CD14-positive monocyte (primary cell): ENCODE results near the gene VWA7. TPM values are rescaled to one million over a fixed set of nuclear protein-coding genes. Genes with fewer than 3 reads are reported as not detected.
A peak's percentile ranks its signal among the peaks of the same experiment; 100 is the strongest.

ENCODE experiments used
- DNase-seq, 3 donors: peaks; one replicate each; pipeline ENCODE4 v3.0.0-alpha.2; 2011 to 2022
- H2AFZ ChIP-seq: 2 replicates; pipeline ENCODE4 v1.6.0; 2012; ENCODE audit warnings: mild to moderate bottlenecking, low read depth, low read length, inconsistent platforms; ENCODE audit not compliant: insufficient read depth, poor library complexity, severe bottlenecking
- H3K27ac ChIP-seq, 2 donors: 1 replicate in 1 of 2; 2 replicates in 1 of 2; pipeline ENCODE4 v1.5.1; 2012 to 2013; ENCODE audit warnings: low read length in 2 of 2, control low read depth in 1 of 2, inconsistent platforms in 1 of 2, low read depth in 1 of 2, mild to moderate bottlenecking in 1 of 2
- H3K27me3 ChIP-seq, 2 donors: one replicate each; pipeline versions ENCODE4 v1.6.0 to v1.6.1; 2011 to 2013; ENCODE audit warnings: low read length in 2 of 2; ENCODE audit not compliant: control insufficient read depth in 2 of 2, insufficient read depth in 2 of 2
- H3K36me3 ChIP-seq, 2 donors: replicated peaks in 1 of 2; 1 replicate in 1 of 2; 2 replicates in 1 of 2; pipeline versions ENCODE4 v1.5.1 to v1.6.1; 2012 to 2013; ENCODE audit warnings: low read length in 2 of 2, control low read depth in 1 of 2, inconsistent platforms in 1 of 2, mild to moderate bottlenecking in 1 of 2; ENCODE audit not compliant: insufficient read depth in 2 of 2, control insufficient read depth in 1 of 2
- H3K4me1 ChIP-seq, 2 donors: 1 replicate in 1 of 2; 2 replicates in 1 of 2; pipeline versions ENCODE4 v1.5.1 to v1.6.1; 2012 to 2013; ENCODE audit warnings: low read length in 2 of 2, control low read depth in 1 of 2, inconsistent platforms in 1 of 2, mild to moderate bottlenecking in 1 of 2, moderate library complexity in 1 of 2; ENCODE audit not compliant: insufficient read depth in 2 of 2, control insufficient read depth in 1 of 2
- H3K4me2 ChIP-seq: replicated peaks from 2 replicates; pipeline ENCODE3; 2012; ENCODE audit warnings: low read length, moderate library complexity, mild to moderate bottlenecking; ENCODE audit not compliant: poor library complexity, severe bottlenecking; ENCODE audit errors: extremely low read depth
- H3K4me3 ChIP-seq, 3 experiments: fragments of 200-600 bp in 1 of 3; sonication (generic) in 1 of 3; replicated peaks in 1 of 3; 1 replicate in 2 of 3; 2 replicates in 1 of 3; pipeline ENCODE4 v1.5.1; 2011 to 2013; ENCODE audit warnings: low read length in 3 of 3, mild to moderate bottlenecking in 3 of 3, control low read depth in 2 of 3, low read depth in 2 of 3, inconsistent platforms in 1 of 3, moderate library complexity in 1 of 3
- H3K79me2 ChIP-seq: 2 replicates; pipeline ENCODE4 v1.6.0; 2012; ENCODE audit warnings: mild to moderate bottlenecking, control low read depth, inconsistent platforms, low read length, moderate library complexity; ENCODE audit not compliant: insufficient read depth
- H3K9ac ChIP-seq: 2 replicates; pipeline ENCODE4 v1.6.0; 2017; ENCODE audit warnings: low read length, mild to moderate bottlenecking; ENCODE audit not compliant: insufficient read depth, poor library complexity, severe bottlenecking
- H3K9me3 ChIP-seq, 2 donors: replicated peaks in 1 of 2; 1 replicate in 1 of 2; 2 replicates in 1 of 2; pipeline versions ENCODE4 v1.5.1 to v1.6.1; 2012 to 2013; ENCODE audit warnings: low read length in 2 of 2, control low read depth in 1 of 2; ENCODE audit not compliant: control insufficient read depth in 1 of 2, insufficient read depth in 1 of 2
- H4K20me1 ChIP-seq: 2 replicates; pipeline ENCODE4 v1.6.0; 2012; ENCODE audit warnings: mild to moderate bottlenecking, low read length, control low read depth, moderate library complexity; ENCODE audit not compliant: insufficient read depth
- H3K27ac Mint-ChIP-seq, 7 donors: one replicate each; pipeline ENCODE4 v1.8.0; 2020; ENCODE audit warnings: mild to moderate bottlenecking in 7 of 7, mixed read lengths in 7 of 7, moderate library complexity in 6 of 7, inconsistent platforms in 2 of 7
- H3K27me3 Mint-ChIP-seq, 3 donors: one replicate each; pipeline ENCODE4 v1.8.0; 2021 to 2022; ENCODE audit warnings: low read depth in 3 of 3, mild to moderate bottlenecking in 3 of 3, mixed read lengths in 3 of 3, moderate library complexity in 3 of 3, inconsistent platforms in 1 of 3
- H3K36me3 Mint-ChIP-seq, 2 donors: one replicate each; pipeline ENCODE4 v1.8.0; 2020; ENCODE audit warnings: mixed read lengths in 2 of 2, inconsistent platforms in 1 of 2, mild to moderate bottlenecking in 1 of 2
- H3K4me1 Mint-ChIP-seq: one replicate; pipeline ENCODE4 v1.8.0; 2020; ENCODE audit warnings: mild to moderate bottlenecking, mixed read lengths
- H3K4me3 Mint-ChIP-seq, 2 donors: one replicate each; pipeline ENCODE4 v1.8.0; 2020; ENCODE audit warnings: mild to moderate bottlenecking in 2 of 2, mixed read lengths in 2 of 2, moderate library complexity in 1 of 2
- H3K9me3 Mint-ChIP-seq, 7 donors: one replicate each; pipeline ENCODE4 v1.8.0; 2020 to 2022; ENCODE audit warnings: mixed read lengths in 7 of 7, mild to moderate bottlenecking in 6 of 7, moderate library complexity in 6 of 7, inconsistent platforms in 2 of 7
- CTCF ChIP-seq: fragments of 200-600 bp; IDR thresholded peaks from one replicate; pipeline ENCODE4 v1.8.0; 2022; ENCODE audit warnings: antibody characterized with exemption, mild to moderate bottlenecking
- WGBS: methylation state at CpG from one replicate; pipeline ENCODE4 v1.1.5; 2013; ENCODE audit warnings: missing lambda C conversion rate; ENCODE audit not compliant: insufficient coverage; 5-methylcytosine and 5-hydroxymethylcytosine counted together
- intact Hi-C, 2 donors: fragments of 100-400 bp; cut with micrococcal nuclease; formaldehyde crosslinking; loops; one replicate each; pipeline versions ENCODE4 v1.15.0 to v1.15.1; 2023
- polyA plus RNA-seq, 3 donors: library from polyadenylated mRNA; depleted of rRNA in 1 of 3; unstranded in 2 of 3; stranded (reverse) in 1 of 3; fragments of 300-500 nt in 2 of 3; fragments of >200 nt in 1 of 3; fragmentation: Illumina TruSeq in 2 of 3; gene quantifications; 1 replicate in 2 of 3; 2 replicates in 1 of 3; pipeline ENCODE4 v1.2.3, GENCODE V29; 2012 to 2021

VWA7 gene
- polyA plus RNA-seq, 3 donors, result 0.57 TPM; not detected in 2

DNA sequence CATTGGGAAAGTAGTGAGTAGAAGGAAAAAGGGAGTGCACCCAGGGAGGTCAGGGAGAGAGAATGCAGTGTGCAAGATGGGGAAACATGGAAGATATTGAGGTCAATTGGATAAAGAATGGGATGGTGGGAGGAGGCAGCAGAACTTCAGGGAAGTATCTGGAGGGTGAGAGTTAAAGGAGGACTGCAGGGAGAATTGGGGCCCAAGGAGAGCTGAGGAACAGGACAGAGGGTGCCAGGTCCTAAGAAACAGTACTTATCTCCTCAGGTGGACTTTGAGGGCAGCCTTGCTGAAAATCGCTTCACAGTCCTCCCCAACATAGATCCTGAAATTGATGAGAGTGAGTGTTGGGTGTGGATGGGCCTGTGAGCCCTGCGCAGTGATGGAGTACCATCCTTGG, 18.8 kb downstream of the VWA7 start:
- H3K27ac ChIP-seq, result no peak overlapping the region
- no peak for TF ChIP-seq CTCF
- H3K9me3 ChIP-seq, result no peaks in the 10 kb centered on the region
- H3K4me3 ChIP-seq, result no peak overlapping the region
- H3K36me3 ChIP-seq, result peaks cover 18 to 50% of the 10 kb centered on the region in 2 donors
- H3K4me1 ChIP-seq, result no peaks in the 10 kb centered on the region
- no peak overlapping the region for H2AFZ ChIP-seq
- DNase-seq, result no peak
- no peak overlapping the region for H3K4me2 ChIP-seq
- intact Hi-C loops, result no loop called here
- no peak overlapping the region for H3K9ac ChIP-seq
- WGBS, result 100% methylated on average over 1 of the region's 2 CpGs
- Mint-ChIP-seq H3K27me3 (peaks cover 0 to 1% (median 0%) of the 10 kb centered on the region in 3 donors), H3K4me3 (no peak overlapping the region), H3K27ac (no peak overlapping the region), H3K36me3 (peaks cover 34 to 48% of the 10 kb centered on the region in 2 donors), H3K4me1 (no peaks in the 10 kb centered on the region), H3K9me3 (no peaks in the 10 kb centered on the region)
- no peaks in the 10 kb centered on the region for H3K79me2 ChIP-seq
- H4K20me1 ChIP-seq, result no peaks in the 10 kb centered on the region
- no peaks in the 10 kb centered on the region for H3K27me3 ChIP-seq

GRCh38 chr6:31752739-31753319, 24.3 kb downstream of the VWA7 start:
- Histone ChIP-seq H3K4me1 (no peaks in the 10 kb centered on the region), H3K4me2 (no peak overlapping the region), H3K27me3 (no peaks in the 10 kb centered on the region), H3K79me2 (no peaks in the 10 kb centered on the region), H3K9me3 (no peaks in the 10 kb centered on the region), H3K27ac (no peak overlapping the region), H4K20me1 (no peaks in the 10 kb centered on the region), H3K36me3 (peaks cover 2 to 6% of the 10 kb centered on the region in 2 donors), H2AFZ (no peak overlapping the region), H3K9ac (no peak overlapping the region), H3K4me3 (no peak overlapping the region)
- Mint-ChIP-seq H3K27me3 (no peaks in the 10 kb centered on the region), H3K4me3 (no peak overlapping the region), H3K9me3 (no peaks in the 10 kb centered on the region), H3K36me3 (peaks cover 6 to 8% of the 10 kb centered on the region in 2 donors), H3K27ac (peak overlapping the region in 1 of 7 donors; percentile 31), H3K4me1 (no peaks in the 10 kb centered on the region)
- WGBS, result 88% methylated on average over 4 of the region's 8 CpGs
- no peak for DNase-seq
- intact Hi-C loops, result no loop called here
- no peak for TF ChIP-seq CTCF
